IMR-90 (cell line): ENCODE results near the gene PDS5B. TPM values are rescaled to one million over a fixed set of nuclear protein-coding genes. Genes with fewer than 3 reads are reported as not detected.

Experiments
- ATAC-seq: fragments of 200-7000 bp; cut with Tn5 transposase; 2 replicates; pipeline ENCODE4 v1.9.1; 2020; ENCODE audit warnings: low read depth, mild to moderate bottlenecking, moderate library complexity
- BruUV-seq: library from RNA; stranded (reverse); fragments of 400-500 nt; replicated peaks from 2 replicates; lab custom pipeline; 2021; lab: Mats Ljungman, UMichigan
- CTCF ChIA-PET: fragments of 300-600 bp; formaldehyde crosslinking; extraction: SDS; loops from one replicate; lab custom pipeline; 2021; ENCODE audit warnings: antibody characterized with exemption; lab: Yijun Ruan, JAX
- POLR2A ChIA-PET: fragments of 300-600 bp; sonication (Branson Sonifier 250); formaldehyde crosslinking; loops from one replicate; lab custom pipeline; 2022; ENCODE audit warnings: antibody characterized with exemption; ENCODE audit not compliant: unreplicated experiment; lab: Charles Lee
- DNase-seq: peaks from one replicate; pipeline ENCODE4 v3.0.0; 2013
- H2AFZ ChIP-seq: replicated peaks from 2 replicates; pipeline ENCODE3; 2013; ENCODE audit warnings: low read length, mild to moderate bottlenecking; ENCODE audit not compliant: poor library complexity
- H2AK5ac ChIP-seq: 2 replicates; pipeline ENCODE4 v1.6.1; 2013; ENCODE audit warnings: low read depth, low read length, inconsistent platforms
- H2AK9ac ChIP-seq: replicated peaks from 2 replicates; pipeline ENCODE3; 2013; ENCODE audit warnings: mild to moderate bottlenecking, low read depth, low read length, moderate library complexity; ENCODE audit not compliant: poor library complexity
- H2BK120ac ChIP-seq: 2 replicates; pipeline ENCODE4 v1.6.1; 2013; ENCODE audit warnings: low read depth, low read length, inconsistent platforms
- H2BK15ac ChIP-seq: 3 replicates; pipeline ENCODE4 v1.6.1; 2013; ENCODE audit warnings: low read depth, low read length, inconsistent platforms
- H2BK20ac ChIP-seq: 2 replicates; pipeline ENCODE4 v1.6.1; 2013; ENCODE audit warnings: low read depth, mild to moderate bottlenecking, inconsistent platforms, low read length, moderate library complexity
- H2BK5ac ChIP-seq: 2 replicates; pipeline ENCODE4 v1.6.1; 2013; ENCODE audit warnings: mild to moderate bottlenecking, low read depth, low read length, inconsistent platforms; ENCODE audit not compliant: poor library complexity, severe bottlenecking
- H3K14ac ChIP-seq: replicated peaks from 2 replicates; pipeline ENCODE4 v1.6.1; 2013; ENCODE audit warnings: low read depth, low read length, inconsistent platforms
- H3K18ac ChIP-seq: 2 replicates; pipeline ENCODE4 v1.6.1; 2013; ENCODE audit warnings: low read depth, low read length, control low read depth
- H3K23ac ChIP-seq: 2 replicates; pipeline ENCODE4 v1.6.1; 2013; ENCODE audit warnings: low read depth, low read length, inconsistent platforms
- H3K27ac ChIP-seq: 2 replicates; pipeline ENCODE4 v1.5.1; 2013; ENCODE audit warnings: mild to moderate bottlenecking, control low read depth, low read length; ENCODE audit not compliant: insufficient read depth
- H3K27me3 ChIP-seq: 2 replicates; pipeline ENCODE4 v1.6.1; 2013; ENCODE audit warnings: low read length; ENCODE audit not compliant: control insufficient read depth, insufficient read depth
- H3K36me3 ChIP-seq: 2 replicates; pipeline ENCODE4 v1.6.1; 2013; ENCODE audit warnings: low read length, mixed read lengths; ENCODE audit not compliant: control insufficient read depth, insufficient read depth
- H3K4ac ChIP-seq: 2 replicates; pipeline ENCODE4 v1.6.1; 2013; ENCODE audit warnings: low read depth, low read length, inconsistent platforms
- H3K4me1 ChIP-seq: 2 replicates; pipeline ENCODE4 v1.6.1; 2013; ENCODE audit warnings: low read length, mixed read lengths; ENCODE audit not compliant: control insufficient read depth, insufficient read depth
- H3K4me2 ChIP-seq: 2 replicates; pipeline ENCODE4 v1.6.1; 2013; ENCODE audit warnings: low read depth, mild to moderate bottlenecking, control low read depth, low read length, moderate library complexity
- H3K4me3 ChIP-seq: 2 replicates; pipeline ENCODE4 v1.5.1; 2013; ENCODE audit warnings: low read depth, mild to moderate bottlenecking, control low read depth, low read length, moderate library complexity; ENCODE audit not compliant: insufficient read depth
- H3K56ac ChIP-seq: 2 replicates; pipeline ENCODE4 v1.6.1; 2013; ENCODE audit warnings: low read length, inconsistent platforms; ENCODE audit not compliant: insufficient read depth; ENCODE audit errors: extremely low read depth
- H3K79me1 ChIP-seq, 2 experiments: 2 replicates each; pipeline ENCODE4 v1.6.1; 2013; ENCODE audit warnings: low read length in 2 of 2, inconsistent platforms in 1 of 2, low read depth in 1 of 2
- H3K9ac ChIP-seq: 2 replicates; pipeline ENCODE4 v1.6.1; 2013; ENCODE audit warnings: low read depth, low read length, control low read depth
- H3K9me1 ChIP-seq: 2 replicates; pipeline ENCODE4 v1.6.1; 2013; ENCODE audit warnings: low read length, inconsistent platforms; ENCODE audit not compliant: insufficient read depth
- H3K9me3 ChIP-seq: 2 replicates; pipeline ENCODE4 v1.6.1; 2013; ENCODE audit warnings: low read length; ENCODE audit not compliant: control insufficient read depth, insufficient read depth
- H4K20me1 ChIP-seq: 2 replicates; pipeline ENCODE4 v1.6.1; 2013; ENCODE audit warnings: low read length, inconsistent platforms; ENCODE audit not compliant: insufficient read depth
- H4K5ac ChIP-seq: 2 replicates; pipeline ENCODE4 v1.6.1; 2013; ENCODE audit warnings: mild to moderate bottlenecking, low read depth, low read length, control low read depth
- H4K8ac ChIP-seq, 2 experiments: 2 replicates each; pipeline ENCODE4 v1.6.1; 2013; ENCODE audit warnings: low read depth in 2 of 2, low read length in 2 of 2, control low read depth in 1 of 2, inconsistent platforms in 1 of 2
- H4K91ac ChIP-seq: 2 replicates; pipeline ENCODE4 v1.6.1; 2013; ENCODE audit warnings: low read depth, low read length, inconsistent platforms; ENCODE audit not compliant: insufficient read depth
- BHLHE40 ChIP-seq: fragments of 150-350 bp; IDR thresholded peaks from 2 replicates; pipeline ENCODE4 v1.6.1; 2016; ENCODE audit warnings: mild to moderate bottlenecking, low read depth, low read length
- CEBPB ChIP-seq: IDR thresholded peaks from 2 replicates; pipeline ENCODE4 v1.6.1; 2012; ENCODE audit warnings: low read depth, low read length, improper control_type of control experiment
- CHD1 ChIP-seq: IDR thresholded peaks from 2 replicates; pipeline ENCODE4 v1.6.1; 2012; ENCODE audit warnings: low read depth, low read length, improper control_type of control experiment
- CTCF ChIP-seq: conservative IDR thresholded peaks from 2 replicates; pipeline ENCODE4 v1.5.1; 2012; ENCODE audit warnings: mild to moderate bottlenecking, low read depth, low read length, improper control_type of control experiment
- ELK1 ChIP-seq: fragments of 150-350 bp; IDR thresholded peaks from 2 replicates; pipeline ENCODE4 v1.6.1; 2016; ENCODE audit warnings: low read depth, mild to moderate bottlenecking, low read length, moderate library complexity, borderline replicate concordance
- FOS ChIP-seq: fragments of 150-350 bp; IDR thresholded peaks from 2 replicates; pipeline ENCODE4 v1.6.1; 2016; ENCODE audit warnings: low read depth, low read length
- MAFK ChIP-seq: IDR thresholded peaks from 2 replicates; pipeline ENCODE4 v1.6.1; 2012; ENCODE audit warnings: low read depth, low read length, improper control_type of control experiment
- MAZ ChIP-seq: IDR thresholded peaks from 2 replicates; pipeline ENCODE4 v1.6.1; 2012; ENCODE audit warnings: low read depth, mild to moderate bottlenecking, low read length, improper control_type of control experiment, moderate library complexity, borderline replicate concordance
- MXI1 ChIP-seq: IDR thresholded peaks from 2 replicates; pipeline ENCODE4 v1.6.1; 2012; ENCODE audit warnings: low read depth, mild to moderate bottlenecking, low read length, moderate library complexity, borderline replicate concordance
- NFE2L2 ChIP-seq: fragments of 150-350 bp; IDR thresholded peaks from 2 replicates; pipeline ENCODE4 v1.6.1; 2016; ENCODE audit warnings: low read depth, mild to moderate bottlenecking, low read length
- POLR2A ChIP-seq: IDR thresholded peaks from 2 replicates; pipeline ENCODE4 v1.6.1; 2012; ENCODE audit warnings: mild to moderate bottlenecking, low read depth, low read length
- RAD21 ChIP-seq: IDR thresholded peaks from 2 replicates; pipeline ENCODE4 v1.6.1; 2012; ENCODE audit warnings: low read length, improper control_type of control experiment
- RCOR1 ChIP-seq: IDR thresholded peaks from 2 replicates; pipeline ENCODE4 v1.6.1; 2012; ENCODE audit warnings: mild to moderate bottlenecking, low read length, improper control_type of control experiment; ENCODE audit not compliant: insufficient replicate concordance
- RFX5 ChIP-seq: IDR thresholded peaks from 2 replicates; pipeline ENCODE4 v1.8.0; 2012; ENCODE audit warnings: low read depth, mild to moderate bottlenecking, low read length, moderate library complexity
- SMC3 ChIP-seq: fragments of 150-350 bp; IDR thresholded peaks from 2 replicates; pipeline ENCODE4 v1.6.1; 2016; ENCODE audit warnings: low read depth, mild to moderate bottlenecking, antibody characterized with exemption, low read length, moderate library complexity
- WGBS, 2 experiments: methylation state at CpG; one replicate each; pipeline versions ENCODE4 v1.1.5 to v1.1.7; 2013; ENCODE audit warnings: missing lambda C conversion rate in 2 of 2; ENCODE audit not compliant: insufficient read length in 1 of 2; ENCODE audit errors: extremely low coverage in 2 of 2; 5-methylcytosine and 5-hydroxymethylcytosine counted together
- dilution Hi-C: fragments of 300-500 bp; cut with HindIII; formaldehyde crosslinking; loops from one replicate; pipeline ENCODE4 v1.14.3; 2018; ENCODE audit warnings: low sequenced_read_pairs; ENCODE audit not compliant: unreplicated experiment
- in situ Hi-C: fragments of 300-500 bp; cut with MboI; formaldehyde crosslinking; loops from 3 replicates; pipeline ENCODE4 v1.14.3; 2019; ENCODE audit warnings: low sequenced_read_pairs, inconsistent platforms, mixed read lengths
- intact Hi-C: fragments of 100-400 bp; cut with micrococcal nuclease; formaldehyde crosslinking; loops from 2 replicates; pipeline ENCODE4 v1.10.0; 2022
- polyA plus RNA-seq, 3 experiments: library from polyadenylated mRNA; depleted of rRNA; stranded (reverse); fragments of >200 nt; gene quantifications; 2 replicates each; pipeline ENCODE4 v1.2.3, GENCODE V29; 2012; ENCODE audit warnings: low replicate concordance in 1 of 3
- total RNA-seq: library from RNA; depleted of rRNA; stranded (reverse); fragments of >200 nt; gene quantifications from 2 replicates; pipeline ENCODE4 v1.2.3, GENCODE V29; 2012
- TF ChIP-seq, protein P1 (sequence below): fragments of 150-350 bp; IDR thresholded peaks from 2 replicates; pipeline ENCODE4 v1.6.1; 2017; ENCODE audit warnings: mild to moderate bottlenecking, antibody characterized with exemption, low read length, low read depth

Gene PDS5B
- total and polyA plus RNA-seq, 2 of the 4 experiments (the other 2 are of a cell fraction), result 6.2 to 20.1 TPM

DNA sequence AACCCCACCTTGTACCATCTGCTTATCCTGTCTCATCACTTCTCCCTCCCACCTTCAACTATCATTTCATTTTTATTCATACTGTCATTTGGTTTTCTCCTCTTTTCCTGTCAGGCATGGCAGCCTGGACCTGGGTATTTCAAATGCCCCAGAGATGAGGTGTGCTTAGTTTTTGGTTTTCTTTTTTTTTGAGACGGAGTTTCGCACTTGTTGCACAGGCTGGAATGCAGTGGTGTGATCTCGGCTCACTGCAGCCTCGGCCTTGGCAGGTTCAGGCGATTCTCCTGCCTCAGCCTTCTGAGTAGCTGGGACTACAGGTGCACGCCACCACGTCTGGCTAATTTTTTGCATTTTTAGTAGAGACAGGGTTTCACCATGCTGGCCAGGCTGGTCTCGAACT lies 5.8 kb downstream of the PDS5B start:
- POLR2A ChIA-PET, result no interaction called here
- WGBS, 2 experiments, result 91% methylated on average over 4 of the region's 8 CpGs; no CpG with 5 or more reads in 1 of the 2 experiments
- CTCF ChIA-PET, result interaction anchor here (1.0 to 1.3 kb wide), 2 partner anchors 11 to 682 kb away, joined by 3 read pairs; no protein-coding TSS in a partner anchor

More for the DNA sequence above, 5.8 kb downstream of the PDS5B start:
- Histone ChIP-seq H2BK120ac (no peak overlapping the region), H2AK9ac (no peak overlapping the region), H4K20me1 (peaks cover 36% of the 10 kb centered on the region), H3K9me3 (no peaks in the 10 kb centered on the region), H3K4me1 (peaks cover 9% of the 10 kb centered on the region), H3K27ac (no peak overlapping the region), H2BK5ac (no peak overlapping the region), H3K18ac (no peak overlapping the region), H2BK15ac (no peak overlapping the region), H4K91ac (no peak overlapping the region), H4K8ac (no peak overlapping the region), H3K27me3 (no peaks in the 10 kb centered on the region), H4K5ac (no peak overlapping the region), H3K79me1 (peaks cover 2 to 56% of the 10 kb centered on the region in 2 experiments; a peak in 2 of 4 replicates), H3K9ac (no peak overlapping the region), H3K4me2 (no peak overlapping the region), H3K56ac (no peak overlapping the region), H2BK20ac (no peak overlapping the region), H3K36me3 (no peaks in the 10 kb centered on the region), H3K23ac (no peak overlapping the region), H3K4me3 (no peak overlapping the region), H3K14ac (no peak overlapping the region), H3K9me1 (peaks cover 4% of the 10 kb centered on the region; the same call in 1 of the 2 replicates), H2AK5ac (no peak overlapping the region), H3K4ac (no peak overlapping the region), H2AFZ (no peak overlapping the region)
- TF ChIP-seq SMC3 (no peak), MAFK (no peak), ELK1 (no peak), CHD1 (no peak), MAZ (no peak), RCOR1 (no peak), MXI1 (no peak), CEBPB (no peak), FOS (no peak), NFE2L2 (no peak), RAD21 (no peak), BHLHE40 (no peak), POLR2A (no peak), RFX5 (no peak), CTCF (no peak)
- TF ChIP-seq, protein P1, sequence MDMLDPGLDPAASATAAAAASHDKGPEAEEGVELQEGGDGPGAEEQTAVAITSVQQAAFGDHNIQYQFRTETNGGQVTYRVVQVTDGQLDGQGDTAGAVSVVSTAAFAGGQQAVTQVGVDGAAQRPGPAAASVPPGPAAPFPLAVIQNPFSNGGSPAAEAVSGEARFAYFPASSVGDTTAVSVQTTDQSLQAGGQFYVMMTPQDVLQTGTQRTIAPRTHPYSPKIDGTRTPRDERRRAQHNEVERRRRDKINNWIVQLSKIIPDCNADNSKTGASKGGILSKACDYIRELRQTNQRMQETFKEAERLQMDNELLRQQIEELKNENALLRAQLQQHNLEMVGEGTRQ, result no peak
- no peak for ATAC-seq
- BruUV-seq, result no TSS peak
- no peak for DNase-seq
- dilution Hi-C loops, result no loop called here
- in situ Hi-C loops, result loop anchor here (5.0 to 25.0 kb wide), 2 partner anchors 55 to 1120 kb away; no protein-coding TSS in a partner anchor
- intact Hi-C loops, result no loop called here
